ENCODE results near the gene DGKD. TPM values are rescaled to one million over a fixed set of nuclear protein-coding genes. Genes with fewer than 3 reads are reported as not detected.

Gene DGKD
- total RNA-seq, 1 experiment from 2014 or later = 195 TPM

DNA sequence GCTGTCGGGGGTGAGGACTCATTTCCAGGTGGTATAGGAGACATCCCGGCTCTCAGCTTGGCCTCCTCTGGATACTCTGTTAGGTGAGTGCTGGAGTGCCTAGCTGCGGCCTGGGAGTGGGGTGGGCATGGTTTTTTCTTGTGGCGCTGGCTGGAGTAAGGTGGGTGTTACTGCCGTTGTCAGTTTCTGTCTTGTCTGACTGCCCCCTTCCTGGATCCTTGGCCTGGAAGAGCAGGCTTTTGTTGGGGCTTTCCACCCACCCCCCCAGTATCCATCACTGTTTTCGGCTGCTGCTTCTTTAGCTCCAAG is 69.2 kb downstream of the DGKD start:
- no peak for DNase-seq (ENCODE audit: extremely low read depth, low read depth)

GRCh38 chr2:233424154-233424951 is 70.1 kb downstream of the DGKD start:
- DNase-seq (ENCODE audit: extremely low read depth, low read depth) = no peak

GRCh38 chr2:233426619-233427342 is 72.5 kb downstream of the DGKD start:
- peak; percentile 61 for DNase-seq (ENCODE audit: extremely low read depth, low read depth)

GRCh38 chr2:233428008-233428407 is 73.7 kb downstream of the DGKD start:
- DNase-seq (ENCODE audit: extremely low read depth, low read depth) = no peak

DNA sequence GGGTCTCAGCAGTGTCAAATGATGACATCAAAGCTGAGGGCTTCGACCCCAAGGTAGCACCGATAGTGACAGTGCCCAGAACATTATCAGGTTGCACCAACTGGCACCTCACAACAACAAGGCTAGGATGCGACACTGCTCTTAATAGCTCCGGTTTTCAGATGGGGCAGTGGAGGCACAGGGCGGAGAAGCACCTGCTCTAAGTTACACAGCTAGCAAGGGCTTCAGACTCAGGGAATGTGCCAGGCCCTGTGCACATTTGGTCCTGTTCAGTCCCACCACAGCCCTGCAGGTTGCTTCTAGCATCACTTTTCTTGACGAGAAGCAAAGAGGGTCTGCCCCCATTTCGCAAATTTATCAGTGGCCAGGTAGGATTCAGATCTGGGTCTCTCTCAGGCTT is 74.1 kb downstream of the DGKD start:
- no peak for DNase-seq (ENCODE audit: extremely low read depth, low read depth)

DNA sequence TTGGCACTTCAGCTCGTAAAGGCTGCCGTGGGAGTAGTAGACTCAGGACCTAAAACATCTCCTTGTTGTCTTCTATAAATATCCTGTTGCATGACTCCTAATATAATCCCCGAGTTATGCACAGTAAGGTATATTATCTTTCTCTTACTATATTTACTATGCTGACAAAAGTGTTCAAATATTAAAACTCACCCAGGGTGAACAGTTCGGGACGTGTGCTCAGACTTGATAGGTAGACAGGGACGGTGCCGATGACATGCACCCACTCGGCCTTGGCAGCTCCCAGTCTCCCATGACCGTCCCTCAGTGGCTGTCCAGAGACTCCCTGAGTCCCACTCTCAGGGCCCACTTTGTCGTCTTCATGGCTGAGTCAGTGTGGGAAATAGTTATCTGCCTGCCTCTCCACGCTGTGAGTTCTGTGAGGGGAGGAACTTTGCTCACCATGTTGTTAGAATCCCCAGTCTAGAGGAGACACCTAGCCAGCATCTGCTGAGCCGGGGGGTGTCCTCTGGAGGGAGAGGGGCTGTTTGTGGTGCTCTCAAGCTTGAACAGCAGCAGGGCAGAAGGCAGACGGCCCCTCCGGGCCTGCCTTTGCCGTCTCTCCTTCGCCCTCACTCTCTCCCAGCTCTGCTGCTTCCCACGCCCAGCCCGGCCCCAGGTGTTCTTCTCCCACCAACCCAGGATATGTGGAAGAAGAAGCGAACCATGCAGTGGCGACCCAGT is 75.0 kb downstream of the DGKD start:
- DNase-seq (ENCODE audit: extremely low read depth, low read depth) = no peak

DNA sequence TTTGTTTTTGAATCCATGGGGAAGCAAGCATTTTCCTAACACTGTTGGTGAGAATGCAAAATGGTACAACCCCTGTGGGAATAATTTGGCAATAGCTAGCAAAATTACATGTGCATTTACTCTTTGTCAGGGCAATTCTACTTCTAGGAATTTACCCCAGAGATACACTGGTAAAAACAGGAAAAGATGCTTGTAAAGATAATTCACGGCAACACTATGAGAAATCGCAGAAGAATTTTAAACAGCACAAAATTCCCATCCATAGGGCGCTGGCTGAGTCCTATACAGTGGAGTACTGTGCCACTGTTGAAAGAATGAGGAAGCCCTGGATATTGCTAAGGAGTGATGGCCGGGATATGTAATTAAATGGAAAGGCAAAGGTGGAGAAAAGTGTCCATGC is 75.8 kb downstream of the DGKD start:
- DNase-seq (ENCODE audit: extremely low read depth, low read depth) = no peak

- no peak for DNase-seq (ENCODE audit: extremely low read depth, low read depth)
These were observed 76.4 kb downstream of the DGKD start for GRCh38 chr2:233430651-233431050.

DNA sequence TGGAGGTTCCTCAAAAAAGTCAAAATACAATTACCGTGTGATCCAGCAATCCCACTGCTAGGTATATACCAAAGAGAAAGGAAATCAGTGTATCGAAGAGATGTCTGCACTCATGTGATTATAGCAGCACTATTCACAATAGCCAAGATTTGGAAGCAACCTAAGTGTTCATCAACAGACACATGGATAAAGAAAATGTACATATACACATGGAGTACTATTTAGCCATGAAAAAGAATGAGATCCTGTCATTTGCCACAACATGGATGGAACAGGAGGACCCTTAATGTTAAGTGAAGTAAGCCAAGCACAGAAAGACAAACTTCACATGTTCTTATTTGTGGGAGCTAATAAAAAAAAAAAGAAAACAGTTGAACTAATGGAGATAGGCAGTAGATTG is 78.7 kb downstream of the DGKD start:
- DNase-seq (ENCODE audit: extremely low read depth, low read depth) = no peak

DNA sequence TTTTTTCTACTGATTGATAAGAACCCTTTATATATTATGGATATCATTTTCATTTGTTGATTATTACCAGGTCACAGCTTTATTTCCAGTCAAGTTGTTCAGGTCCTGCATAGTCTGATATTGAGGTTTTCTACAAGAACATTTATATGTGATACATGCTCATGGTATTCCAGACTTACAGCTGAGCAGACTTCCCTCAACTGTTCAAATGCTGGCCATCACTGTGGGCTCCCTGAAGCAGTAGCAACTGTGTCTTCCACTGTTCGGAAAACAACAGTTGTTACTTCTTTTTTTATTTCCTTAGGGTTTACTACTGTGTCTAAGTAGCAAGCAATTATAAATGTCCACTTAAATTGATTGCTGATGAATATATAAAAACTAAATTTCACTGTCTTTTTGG is 79.5 kb downstream of the DGKD start:
- no peak for DNase-seq (ENCODE audit: extremely low read depth, low read depth)

- no peak for DNase-seq (ENCODE audit: extremely low read depth, low read depth)
These were observed 80.5 kb downstream of the DGKD start for GRCh38 chr2:233434666-233435330.

GRCh38 chr2:233435436-233436190 is 81.3 kb downstream of the DGKD start:
- no peak for DNase-seq (ENCODE audit: extremely low read depth, low read depth)

- DNase-seq (ENCODE audit: extremely low read depth, low read depth) = no peak
These were observed 81.9 kb downstream of the DGKD start for GRCh38 chr2:233436191-233436581.

DNA sequence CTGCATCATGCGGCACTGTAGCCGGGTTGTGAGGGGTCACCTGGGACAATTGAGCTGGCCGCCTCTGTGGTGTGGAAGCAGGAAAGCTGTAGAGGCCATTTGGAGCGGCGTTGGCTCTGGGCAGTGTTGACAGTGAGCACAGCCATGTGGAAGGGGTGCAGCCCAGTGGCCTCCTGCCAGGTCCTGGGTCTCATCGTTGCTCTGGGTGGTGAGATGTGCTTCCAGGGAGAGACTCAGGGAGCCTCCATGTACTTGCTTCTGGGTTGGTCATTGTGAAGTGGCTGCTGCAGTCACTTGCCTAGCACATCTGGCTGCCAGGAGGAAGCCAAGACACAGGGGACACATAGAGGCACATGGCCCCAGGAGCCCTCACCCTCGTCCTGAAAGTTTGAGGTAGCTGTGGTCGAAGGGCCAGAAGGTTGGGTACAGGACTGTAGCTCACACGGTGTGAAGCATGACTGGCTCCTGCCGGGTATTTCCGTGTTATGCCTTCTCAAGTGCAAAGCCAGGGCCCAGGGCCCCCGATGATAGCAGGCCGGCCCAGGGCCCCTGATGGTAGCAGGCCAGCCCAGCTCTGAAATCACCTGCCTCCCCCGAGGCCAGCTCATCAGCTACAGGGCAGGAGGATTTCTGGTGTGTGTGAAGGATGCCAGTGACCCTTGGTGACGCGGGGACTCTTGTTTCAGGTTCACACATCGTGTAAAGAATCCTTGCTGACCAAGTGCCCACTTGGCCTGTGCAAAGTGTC is 82.6 kb downstream of the DGKD start:
- no peak for DNase-seq (ENCODE audit: extremely low read depth, low read depth)

- no peak for DNase-seq (ENCODE audit: extremely low read depth, low read depth)
These were observed 83.2 kb downstream of the DGKD start for GRCh38 chr2:233437439-233437955.

GRCh38 chr2:233438573-233439147 is 84.4 kb downstream of the DGKD start:
- DNase-seq (ENCODE audit: extremely low read depth, low read depth) = no peak

DNA sequence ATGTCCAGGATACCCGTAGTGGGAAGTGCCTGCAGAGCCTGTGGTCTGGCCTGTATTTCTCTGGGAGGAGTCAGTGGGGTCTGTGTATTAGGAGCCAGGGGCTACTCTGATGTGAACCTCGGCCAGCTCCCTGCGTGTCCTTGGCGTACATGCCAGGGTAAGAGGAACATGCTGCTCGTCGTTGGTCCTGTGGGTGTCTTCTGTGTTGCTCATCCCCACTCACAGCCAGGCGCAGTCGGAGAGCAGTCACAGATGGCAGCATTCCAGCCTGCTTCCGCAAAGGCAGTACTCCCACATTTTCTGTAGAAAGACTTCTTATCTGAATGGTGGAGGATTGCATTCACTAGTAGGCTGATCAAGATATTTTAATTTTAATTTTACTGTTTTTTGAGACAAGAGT is 84.9 kb downstream of the DGKD start:
- DNase-seq (ENCODE audit: extremely low read depth, low read depth) = no peak

DNA sequence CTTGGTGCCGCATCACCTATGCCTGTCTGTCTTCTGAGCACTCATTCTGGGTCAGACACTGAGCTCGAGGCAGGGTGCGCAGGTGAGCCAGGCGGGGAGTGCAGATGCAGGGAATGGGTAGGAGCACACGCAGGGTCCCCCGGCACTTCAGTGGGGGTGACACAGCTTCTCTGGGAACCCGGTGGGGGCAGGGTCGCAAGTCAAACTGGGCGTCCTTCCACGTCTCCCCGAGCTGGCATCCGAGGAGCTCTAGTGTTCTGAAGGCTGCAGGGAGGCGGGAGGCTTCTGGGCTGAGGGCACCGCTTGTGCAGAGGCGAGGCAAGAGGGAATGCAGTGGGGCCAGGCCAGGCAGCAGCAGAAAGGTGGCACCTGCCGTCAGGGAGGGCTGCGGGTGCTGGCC is 86.0 kb downstream of the DGKD start:
- DNase-seq (ENCODE audit: extremely low read depth, low read depth) = no peak

DNA sequence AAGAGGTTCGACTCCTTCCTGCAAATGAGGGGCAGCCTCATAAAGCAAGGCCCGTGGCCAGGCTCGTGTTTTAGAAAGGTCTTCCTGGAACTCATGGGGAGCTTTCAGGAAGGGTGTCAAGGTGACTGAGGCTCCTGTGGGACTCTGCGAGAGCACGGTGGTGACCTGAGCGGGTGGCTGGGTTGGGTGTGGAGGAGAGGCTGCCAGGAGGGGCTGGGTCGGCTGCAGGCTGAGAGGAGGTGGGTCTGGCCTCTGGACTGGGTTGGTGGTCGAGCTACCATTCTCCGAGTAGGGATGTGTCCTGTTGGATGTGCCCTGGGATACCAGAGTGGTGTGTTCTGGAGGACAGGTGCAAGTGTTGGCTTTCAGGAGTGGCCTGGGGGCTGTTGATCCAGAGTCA is 86.4 kb downstream of the DGKD start:
- DNase-seq (ENCODE audit: extremely low read depth, low read depth) = no peak
